Neural cell (in vitro differentiated cells): Measurements from ENCODE around the gene ZNF610. TPM values are rescaled to one million over a fixed set of nuclear protein-coding genes. Genes with fewer than 3 reads are reported as not detected.

Source experiments
- H2AFZ ChIP-seq: fragments of 200-600, 300-800 bp; sonication (generic), shearing (Covaris generic); 2 replicates; pipeline ENCODE4 v1.6.0; 2014; ENCODE audit warnings: low read depth, mild to moderate bottlenecking, antibody characterized with exemption, low read length, moderate library complexity
- H3F3A ChIP-seq: fragments of 200-600 bp; shearing (Covaris generic); 2 replicates; pipeline ENCODE4 v1.6.1; 2016; ENCODE audit warnings: mild to moderate bottlenecking, moderate library complexity, mixed read lengths, antibody characterized with exemption, low read length; ENCODE audit not compliant: insufficient read depth, poor library complexity, severe bottlenecking
- H3K27ac ChIP-seq: fragments of 200-600, 300-800 bp; sonication (generic), shearing (Covaris generic); 2 replicates; pipeline ENCODE4 v1.5.1; 2014; ENCODE audit warnings: mild to moderate bottlenecking, low read length, moderate library complexity
- H3K27me3 ChIP-seq: fragments of 300-800, 200-600 bp; sonication (generic), shearing (Covaris generic); 2 replicates; pipeline ENCODE4 v1.6.0; 2014; ENCODE audit warnings: mild to moderate bottlenecking, low read depth, low read length, moderate library complexity; ENCODE audit not compliant: insufficient read depth
- H3K36me3 ChIP-seq: fragments of 300-800, 200-600 bp; sonication (generic), shearing (Covaris generic); 2 replicates; pipeline ENCODE4 v1.5.1; 2014; ENCODE audit warnings: mild to moderate bottlenecking, antibody characterized with exemption, low read length, moderate library complexity; ENCODE audit not compliant: insufficient read depth
- H3K4me2 ChIP-seq: fragments of 300-800, 200-600 bp; sonication (generic), shearing (Covaris generic); 2 replicates; pipeline ENCODE4 v1.6.0; 2014; ENCODE audit warnings: mild to moderate bottlenecking, low read length
- H3K4me3 ChIP-seq: fragments of 300-800, 200-600 bp; sonication (generic), shearing (Covaris generic); 2 replicates; pipeline ENCODE4 v1.5.1; 2014; ENCODE audit warnings: mild to moderate bottlenecking, low read length, moderate library complexity
- H3K79me2 ChIP-seq: fragments of 200-600 bp; shearing (Covaris generic); replicated peaks from 2 replicates; pipeline ENCODE4 v1.6.0; 2014; ENCODE audit warnings: mild to moderate bottlenecking, low read length, moderate library complexity; ENCODE audit not compliant: insufficient read depth
- H3K9ac ChIP-seq: fragments of 300-800, 200-600 bp; sonication (generic), shearing (Covaris generic); 2 replicates; pipeline ENCODE4 v1.6.1; 2016; ENCODE audit warnings: mild to moderate bottlenecking, low read length, mixed read lengths
- H3K9me2 ChIP-seq: fragments of 200-600 bp; shearing (Covaris generic); 2 replicates; pipeline ENCODE4 v1.6.1; 2016; ENCODE audit warnings: mild to moderate bottlenecking, low read length, mixed read lengths; ENCODE audit not compliant: insufficient read depth
- H3K9me3 ChIP-seq: fragments of 200-600, 300-800 bp; sonication (generic), shearing (Covaris generic); 2 replicates; pipeline ENCODE4 v1.6.1; 2016; ENCODE audit warnings: mild to moderate bottlenecking, mixed run types, low read length, moderate library complexity, mixed read lengths
- H4K20me1 ChIP-seq: fragments of 200-600 bp; shearing (Covaris generic); 2 replicates; pipeline ENCODE4 v1.6.1; 2016; ENCODE audit warnings: mild to moderate bottlenecking, mixed run types; ENCODE audit not compliant: insufficient read depth
- CTCF ChIP-seq: fragments of 450-650 bp; IDR thresholded peaks from 2 replicates; pipeline ENCODE4 v1.5.1; 2014; ENCODE audit warnings: antibody characterized with exemption, mild to moderate bottlenecking, moderate library complexity; ENCODE audit not compliant: poor library complexity, severe bottlenecking
- EP300 ChIP-seq: fragments of 450-650 bp; conservative IDR thresholded peaks from 2 replicates; pipeline ENCODE4 v1.6.1; 2014; ENCODE audit warnings: antibody characterized with exemption, mild to moderate bottlenecking, moderate library complexity; ENCODE audit not compliant: poor library complexity, severe bottlenecking
- EZH2 ChIP-seq: fragments of 200-600, 300-800 bp; shearing (Covaris generic), sonication (generic); IDR thresholded peaks from 2 replicates; pipeline ENCODE4 v1.6.1; 2014; ENCODE audit warnings: antibody characterized with exemption, low read length, borderline replicate concordance, mild to moderate bottlenecking; ENCODE audit not compliant: insufficient read depth, poor library complexity, severe bottlenecking
- MXI1 ChIP-seq: fragments of 450-650 bp; conservative IDR thresholded peaks from 2 replicates; pipeline ENCODE4 v1.6.1; 2014; ENCODE audit warnings: antibody characterized with exemption, mild to moderate bottlenecking; ENCODE audit not compliant: poor library complexity, severe bottlenecking
- POLR2AphosphoS5 ChIP-seq: IDR thresholded peaks from 2 replicates; pipeline ENCODE4 v1.6.1; 2012
- RAD21 ChIP-seq: fragments of 450-650 bp; conservative IDR thresholded peaks from 2 replicates; pipeline ENCODE4 v1.6.1; 2014; ENCODE audit warnings: antibody characterized with exemption, mild to moderate bottlenecking, moderate library complexity
- REST ChIP-seq: IDR thresholded peaks from 2 replicates; pipeline ENCODE4 v1.6.1; 2012; ENCODE audit warnings: borderline replicate concordance
- SMC3 ChIP-seq: fragments of 450-650 bp; conservative IDR thresholded peaks from 2 replicates; pipeline ENCODE4 v1.6.1; 2014; ENCODE audit warnings: antibody characterized with exemption, mild to moderate bottlenecking, moderate library complexity; ENCODE audit not compliant: poor library complexity
- TAF1 ChIP-seq: IDR thresholded peaks from 2 replicates; pipeline ENCODE4 v1.6.1; 2012; ENCODE audit warnings: low read depth
- polyA plus RNA-seq: library from polyadenylated mRNA; depleted of rRNA; stranded (reverse); fragments of >200 nt; gene quantifications from 2 replicates; pipeline ENCODE4 v1.2.3, GENCODE V29; 2014

The ZNF610 gene
- polyA plus RNA-seq, 1 donor from 2014 or later, result 28.3 TPM

- Histone ChIP-seq H3F3A (no peaks in the 10 kb centered on the region), H3K79me2 (no peaks in the 10 kb centered on the region), H3K4me2 (no peak overlapping the region), H3K4me3 (no peak overlapping the region), H3K36me3 (peaks cover 22% of the 10 kb centered on the region), H2AFZ (no peak overlapping the region), H4K20me1 (no peaks in the 10 kb centered on the region), H3K9ac (no peak overlapping the region), H3K9me3 (peaks cover 5% of the 10 kb centered on the region), H3K27ac (no peak overlapping the region), H3K27me3 (no peaks in the 10 kb centered on the region), H3K9me2 (no peaks in the 10 kb centered on the region)
- no peak for TF ChIP-seq TAF1
- no peak for TF ChIP-seq POLR2AphosphoS5
- TF ChIP-seq EZH2, result no peak
- no peak for TF ChIP-seq RAD21
- no peak for TF ChIP-seq CTCF
- no peak for TF ChIP-seq EP300
- no peak for TF ChIP-seq REST
- TF ChIP-seq MXI1, result no peak
- no peak for TF ChIP-seq SMC3
Observed at GRCh38 chr19:52391135-52391534, 55.1 kb downstream of the ZNF610 start.

- Histone ChIP-seq H4K20me1 (no peaks in the 10 kb centered on the region), H3K9me2 (no peaks in the 10 kb centered on the region), H3K79me2 (no peaks in the 10 kb centered on the region), H3K4me2 (no peak within 1 kb of the TSS), H2AFZ (no peak within 1 kb of the TSS), H3K9ac (no peak within 1 kb of the TSS), H3K27ac (no peak within 1 kb of the TSS), H3K9me3 (no peaks in the 10 kb centered on the region), H3K36me3 (peaks cover 6% of the 10 kb centered on the region), H3K27me3 (no peaks in the 10 kb centered on the region), H3F3A (no peaks in the 10 kb centered on the region), H3K4me3 (peak within 1 kb of the TSS; percentile 46)
- TF ChIP-seq POLR2AphosphoS5, result peak; percentile 53
- TF ChIP-seq RAD21, result no peak
- TF ChIP-seq MXI1, result peak; percentile 37
- TF ChIP-seq TAF1, result no peak
Observed at GRCh38 chr19:52397310-52398080, 61.5 kb downstream of the ZNF610 start, which contains the start of gene ZNF528. Gene ZNF528 (plus strand): TSS chr19:52397849. CDS start chr19:52402014, 4,165 bp downstream.
